H1 (cell line): Measurements from ENCODE around the gene PEAK1. TPM values are rescaled to one million over a fixed set of nuclear protein-coding genes. Genes with fewer than 3 reads are reported as not detected.

ENCODE experiments used
- CTCF ChIA-PET: fragments of 300-600 bp; sonication (Branson Sonifier 250); formaldehyde crosslinking; loops from one replicate; lab custom pipeline; 2021; ENCODE audit not compliant: partially characterized antibody; lab: Charles Lee
- POLR2A ChIA-PET: fragments of 300-600 bp; sonication (Branson Sonifier 250); formaldehyde crosslinking; loops from one replicate; lab custom pipeline; 2021; ENCODE audit warnings: inconsistent platforms; ENCODE audit not compliant: partially characterized antibody; lab: Charles Lee
- DNase-seq, 2 experiments: peaks; one replicate each; pipeline versions ENCODE4 v3.0.0 to v3.0.0-alpha.2; 2010 to 2022; ENCODE audit warnings: low spot score in 2 of 2, low read depth in 1 of 2, mixed read lengths in 1 of 2
- FAIRE-seq: peaks from 2 replicates; lab custom pipeline; 2011; peaks lifted over from hg19 to GRCh38; lab: Jason Lieb, UNC
- H2AFZ ChIP-seq: 2 replicates; pipeline ENCODE4 v1.8.1; 2012; ENCODE audit warnings: low read length, inconsistent platforms
- H2AK5ac ChIP-seq: 2 replicates; pipeline ENCODE4 v1.6.1; 2013; ENCODE audit warnings: low read depth, low read length
- H2BK120ac ChIP-seq: replicated peaks from 2 replicates; pipeline ENCODE3; 2013; ENCODE audit warnings: low read depth, low read length, inconsistent platforms
- H2BK12ac ChIP-seq: 2 replicates; pipeline ENCODE4 v1.6.1; 2013; ENCODE audit warnings: low read depth, low read length
- H2BK15ac ChIP-seq: 2 replicates; pipeline ENCODE4 v1.6.1; 2013; ENCODE audit warnings: low read length
- H2BK20ac ChIP-seq: 2 replicates; pipeline ENCODE4 v1.6.1; 2013; ENCODE audit warnings: low read length
- H2BK5ac ChIP-seq: 2 replicates; pipeline ENCODE4 v1.6.1; 2013; ENCODE audit warnings: low read depth, low read length
- H3K14ac ChIP-seq: 2 replicates; pipeline ENCODE4 v1.6.1; 2013; ENCODE audit warnings: inconsistent platforms; ENCODE audit not compliant: insufficient read length
- H3K18ac ChIP-seq: 2 replicates; pipeline ENCODE4 v1.6.1; 2013; ENCODE audit warnings: low read length; ENCODE audit errors: extremely low read depth
- H3K23ac ChIP-seq: 2 replicates; pipeline ENCODE4 v1.6.1; 2013; ENCODE audit warnings: inconsistent platforms; ENCODE audit not compliant: insufficient read length
- H3K23me2 ChIP-seq: 2 replicates; pipeline ENCODE4 v1.6.1; 2013; ENCODE audit warnings: low read depth, low read length
- H3K27ac ChIP-seq: 2 replicates; pipeline ENCODE4 v1.6.1; 2011; ENCODE audit warnings: low read depth, low read length, inconsistent platforms
- H3K27me3 ChIP-seq, 4 experiments: replicated peaks in 1 of 4; 1 replicate in 1 of 4; 2 replicates in 3 of 4; pipeline versions ENCODE4 v1.6.1 to v1.8.1; 2011 to 2013; ENCODE audit warnings: low read length in 3 of 4, mild to moderate bottlenecking in 3 of 4, inconsistent platforms in 2 of 4, mixed read lengths in 2 of 4, moderate library complexity in 1 of 4; ENCODE audit not compliant: control insufficient read depth in 3 of 4, insufficient read depth in 3 of 4; ENCODE audit errors: extremely low read depth in 1 of 4
- H3K36me3 ChIP-seq, 4 experiments: 2 replicates each; pipeline versions ENCODE4 v1.6.1 to v1.8.1; 2011 to 2013; ENCODE audit warnings: mild to moderate bottlenecking in 4 of 4, low read length in 3 of 4, moderate library complexity in 2 of 4, control low read depth in 1 of 4, inconsistent platforms in 1 of 4; ENCODE audit not compliant: insufficient read depth in 4 of 4, control insufficient read depth in 2 of 4
- H3K4ac ChIP-seq: replicated peaks from 2 replicates; pipeline ENCODE3; 2013; ENCODE audit warnings: low read length, low read depth, mixed read lengths, inconsistent platforms; ENCODE audit not compliant: insufficient read length
- H3K4me1 ChIP-seq, 4 experiments: replicated peaks in 1 of 4; 1 replicate in 1 of 4; 2 replicates in 3 of 4; pipeline versions ENCODE4 v1.6.1 to v1.8.1; 2011 to 2013; ENCODE audit warnings: low read length in 3 of 4, inconsistent platforms in 2 of 4, mixed read lengths in 1 of 4; ENCODE audit not compliant: insufficient read depth in 4 of 4, control insufficient read depth in 3 of 4
- H3K4me2 ChIP-seq, 2 experiments: 2 replicates each; pipeline versions ENCODE4 v1.6.1 to v1.8.1; 2011 to 2013; ENCODE audit warnings: low read depth in 2 of 2, low read length in 2 of 2, control low read depth in 1 of 2, inconsistent platforms in 1 of 2, mild to moderate bottlenecking in 1 of 2; ENCODE audit not compliant: insufficient read depth in 1 of 2
- H3K4me3 ChIP-seq, 4 experiments: fragments of 200-600, 300-600 bp in 1 of 4; sonication (generic), shearing (Covaris generic), sonication (Bioruptor Twin) in 1 of 4; 2 replicates each; pipeline versions ENCODE4 v1.5.1 to v1.8.1; 2011 to 2016; ENCODE audit warnings: low read length in 4 of 4, low read depth in 3 of 4, control low read depth in 2 of 4, inconsistent platforms in 2 of 4, mild to moderate bottlenecking in 2 of 4, mixed read lengths in 1 of 4, moderate library complexity in 1 of 4; ENCODE audit not compliant: insufficient read depth in 2 of 4; ENCODE audit errors: extremely low read depth in 1 of 4
- H3K56ac ChIP-seq: replicated peaks from 2 replicates; pipeline ENCODE3; 2013; ENCODE audit warnings: low read depth, mild to moderate bottlenecking, mixed read lengths, low read length, inconsistent platforms; ENCODE audit not compliant: insufficient read length
- H3K79me1 ChIP-seq: 2 replicates; pipeline ENCODE4 v1.6.1; 2013; ENCODE audit warnings: low read depth, low read length, control low read depth
- H3K79me2 ChIP-seq, 2 experiments: 2 replicates each; pipeline versions ENCODE4 v1.6.1 to v1.8.1; 2012 to 2013; ENCODE audit warnings: low read length in 2 of 2, mild to moderate bottlenecking in 2 of 2, inconsistent platforms in 1 of 2; ENCODE audit not compliant: insufficient read depth in 2 of 2, control insufficient read depth in 1 of 2
- H3K9ac ChIP-seq, 4 experiments: replicated peaks in 1 of 4; 1 replicate in 1 of 4; 2 replicates in 3 of 4; pipeline versions ENCODE4 v1.6.1 to v1.8.1; 2011 to 2013; ENCODE audit warnings: low read depth in 3 of 4, low read length in 3 of 4, control low read depth in 2 of 4, mild to moderate bottlenecking in 2 of 4, moderate library complexity in 2 of 4, inconsistent platforms in 1 of 4; ENCODE audit errors: extremely low read depth in 1 of 4
- H3K9me3 ChIP-seq, 2 experiments: 2 replicates each; pipeline versions ENCODE4 v1.6.1 to v1.8.1; 2012 to 2013; ENCODE audit warnings: mild to moderate bottlenecking in 2 of 2, moderate library complexity in 2 of 2, control low read depth in 1 of 2, inconsistent platforms in 1 of 2, low read depth in 1 of 2, low read length in 1 of 2, mixed read lengths in 1 of 2; ENCODE audit not compliant: insufficient read depth in 2 of 2
- H4K20me1 ChIP-seq, 2 experiments: replicated peaks in 1 of 2; 2 replicates each; pipeline versions ENCODE3 to v1.8.1; 2011 to 2013; ENCODE audit warnings: inconsistent platforms in 2 of 2, low read length in 2 of 2, mild to moderate bottlenecking in 1 of 2; ENCODE audit not compliant: insufficient read depth in 2 of 2, control insufficient read depth in 1 of 2
- H4K5ac ChIP-seq: 2 replicates; pipeline ENCODE4 v1.6.1; 2013; ENCODE audit warnings: low read length, low read depth, mixed read lengths, inconsistent platforms; ENCODE audit not compliant: insufficient read length
- H4K8ac ChIP-seq: 2 replicates; pipeline ENCODE4 v1.8.0; 2013; ENCODE audit warnings: mild to moderate bottlenecking, moderate library complexity, low read length, inconsistent platforms; ENCODE audit not compliant: insufficient read depth; ENCODE audit errors: extremely low read depth
- H4K91ac ChIP-seq: replicated peaks from 2 replicates; pipeline ENCODE3; 2013; ENCODE audit warnings: low read length, mixed read lengths, inconsistent platforms; ENCODE audit not compliant: insufficient read length
- BCL11A ChIP-seq, 2 experiments: IDR thresholded peaks; one replicate each; pipeline ENCODE4 v1.6.1; 2011; ENCODE audit warnings: low read depth in 2 of 2, low read length in 2 of 2, mild to moderate bottlenecking in 2 of 2
- JUND ChIP-seq: IDR thresholded peaks from 2 replicates; pipeline ENCODE4 v1.6.1; 2011; ENCODE audit warnings: mild to moderate bottlenecking, improper control_type of control experiment, low read length
- NRF1 ChIP-seq: IDR thresholded peaks from 2 replicates; pipeline ENCODE4 v1.6.1; 2011; ENCODE audit warnings: mild to moderate bottlenecking, low read depth, low read length, improper control_type of control experiment
- WGBS, 2 experiments: shearing (Covaris generic) in 1 of 2; methylation state at CpG; one replicate each; pipeline versions ENCODE4 v1.1.6 to v1.1.7; 2013 to 2015; ENCODE audit warnings: low lambda C conversion rate in 2 of 2, mixed read lengths in 2 of 2, inconsistent platforms in 1 of 2, low coverage in 1 of 2, missing lambda C conversion rate in 1 of 2; ENCODE audit not compliant: insufficient replicate concordance in 2 of 2, insufficient coverage in 1 of 2, insufficient read length in 1 of 2; ENCODE audit errors: extremely low coverage in 1 of 2, missing lambda C conversion rate in 1 of 2; 5-methylcytosine and 5-hydroxymethylcytosine counted together
- polyA plus RNA-seq, 7 experiments: library from polyadenylated mRNA; depleted of rRNA in 3 of 7; stranded (reverse) in 5 of 7; unstranded in 2 of 7; fragments of >200 nt in 5 of 7; fragments of 200-250 nt in 2 of 7; gene quantifications; 1 replicate in 5 of 7; 2 replicates in 1 of 7; 4 replicates in 1 of 7; pipeline versions ENCODE4 v1.2.1 to v1.2.3, GENCODE V29; 2011 to 2013; ENCODE audit warnings: missing spikeins in 2 of 7, mixed read lengths in 2 of 7
- total RNA-seq: library from RNA; stranded (reverse); fragmentation: NEBNext Ultra II Directional; extraction: Animal tissue kit (Norgen Biotek cat#: 25700); gene quantifications from 2 replicates; pipeline ENCODE4 v1.2.1, GENCODE V29; 2021

Gene PEAK1
- total and polyA plus RNA-seq, 2 of the 8 experiments (the other 6 are each of a cell fraction or from before 2014, with no cell fraction given): 8.8 to 44.8 TPM

DNA sequence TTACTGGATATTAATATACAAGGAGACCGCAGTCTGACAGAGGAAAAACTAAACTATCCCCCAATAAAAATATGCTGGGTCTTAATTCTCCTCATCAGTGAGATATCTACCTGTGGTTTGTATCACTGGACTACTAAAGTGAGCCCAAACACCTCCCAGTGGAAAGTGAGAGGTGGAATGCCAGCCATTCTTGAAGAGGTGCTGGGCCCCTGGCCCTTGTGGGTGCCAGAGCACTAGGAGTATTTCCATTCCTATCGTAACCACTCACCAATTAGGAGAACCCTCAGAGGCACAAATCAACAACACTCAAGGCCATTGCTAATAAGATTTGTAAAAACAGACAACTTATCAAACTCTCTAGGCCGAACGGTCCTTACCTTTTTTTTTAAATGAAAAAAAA is 227.5 kb downstream of the PEAK1 start:
- no peak for FAIRE-seq
- WGBS, 2 experiments: 89% methylated on average over 4 of the region's 4 CpGs; no CpG with 5 or more reads in 1 of the 2 experiments
- H3K79me2 ChIP-seq: no peaks in the 10 kb centered on the region; a peak in 1 of 4 replicates
- H2BK12ac ChIP-seq: no peak overlapping the region; the same call in 1 of the 2 replicates
- H3K27ac ChIP-seq: no peak overlapping the region
- no peaks in the 10 kb centered on the region for H3K23me2 ChIP-seq
- no peak overlapping the region for H2AFZ ChIP-seq
- H2BK120ac ChIP-seq: no peak overlapping the region
- no peak overlapping the region for H4K5ac ChIP-seq
- no peak for DNase-seq
- no peaks in the 10 kb centered on the region for H3K27me3 ChIP-seq
- no peak overlapping the region for H2AK5ac ChIP-seq
- CTCF ChIA-PET: interaction anchor here (0.6 to 11.0 kb wide), 2 partner anchors 214 to 349 kb away, joined by 3 to 156 read pairs; no protein-coding TSS in a partner anchor
- H3K4me3 ChIP-seq: no peak overlapping the region
- no peak overlapping the region for H4K91ac ChIP-seq
- H3K4me2 ChIP-seq: no peak overlapping the region
- H3K18ac ChIP-seq: no peak overlapping the region
- H3K4me1 ChIP-seq: no peaks in the 10 kb centered on the region
- no peak overlapping the region for H3K23ac ChIP-seq
- H3K36me3 ChIP-seq: no peaks in the 10 kb centered on the region
- H4K20me1 ChIP-seq: no peaks in the 10 kb centered on the region
- no peaks in the 10 kb centered on the region for H3K9me3 ChIP-seq
- no peak overlapping the region for H2BK20ac ChIP-seq
- no peak for TF ChIP-seq JUND
- TF ChIP-seq BCL11A (IDR thresholded peaks at IDR 0.05; ENCODE audit: low read depth in 2 of 2, low read length in 2 of 2): no peak
- no peak for TF ChIP-seq NRF1
- TF ChIP-seq, all 59 proteins: peak for 0
- no peak overlapping the region for H2BK5ac ChIP-seq
- H3K79me1 ChIP-seq: no peaks in the 10 kb centered on the region
- H3K56ac ChIP-seq: no peak overlapping the region
- no peak overlapping the region for H3K4ac ChIP-seq
- H2BK15ac ChIP-seq: no peak overlapping the region
- no peak overlapping the region for H4K8ac ChIP-seq
- H3K14ac ChIP-seq: no peak overlapping the region
- no peak overlapping the region for H3K9ac ChIP-seq
- POLR2A ChIA-PET: no interaction called here
